Stimulated activated CD8-positive, alpha-beta memory T cell treated with anti-CD3 and anti-CD28 coated beads, Interleukin-15, amount 100 ng/mL, for 1 hour (primary cell): Measurements from ENCODE around the gene CCDC85C.

ENCODE experiments used
- DNase-seq: peaks from one replicate; pipeline ENCODE4 v3.0.0-alpha.2; 2020; ENCODE audit warnings: low read depth

CCDC85C gene

DNA sequence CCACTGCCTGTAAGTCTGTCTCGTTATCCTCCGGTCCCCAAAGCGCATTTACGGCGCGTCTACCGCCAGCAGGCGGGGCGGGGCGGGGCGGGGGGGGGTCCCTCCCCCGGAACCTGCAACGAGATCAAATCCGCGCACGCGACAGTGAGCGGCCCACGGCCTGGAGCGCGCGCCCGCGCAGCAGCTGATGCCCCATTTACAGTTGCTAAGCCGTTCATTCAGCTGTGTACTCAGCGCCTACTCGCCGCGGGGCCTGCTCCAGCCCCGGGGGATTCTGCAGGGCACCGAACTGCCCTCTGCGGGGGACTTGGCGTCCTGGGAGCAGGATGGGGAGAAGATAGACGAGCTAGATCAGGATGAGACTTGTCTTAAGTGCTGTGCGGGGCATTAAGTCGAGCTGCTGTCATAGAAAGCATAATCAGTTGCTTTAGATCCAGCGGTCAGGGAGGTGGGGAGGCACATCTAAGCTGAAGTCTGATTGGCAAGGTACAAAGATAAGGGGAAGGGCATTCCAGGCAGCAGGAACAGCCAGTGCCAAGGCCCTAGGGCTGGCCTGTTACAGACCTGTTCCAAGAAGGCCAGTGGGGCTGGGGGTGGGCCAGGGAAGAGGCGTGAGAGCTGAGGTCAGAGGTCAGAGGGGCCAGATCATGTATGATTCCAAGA is 1.4 kb upstream of the CCDC85C start:
- DNase-seq: peak; percentile 62

GRCh38 chr14:99604766-99605298 is 825 bp upstream of the CCDC85C start:
- DNase-seq: no peak

DNA sequence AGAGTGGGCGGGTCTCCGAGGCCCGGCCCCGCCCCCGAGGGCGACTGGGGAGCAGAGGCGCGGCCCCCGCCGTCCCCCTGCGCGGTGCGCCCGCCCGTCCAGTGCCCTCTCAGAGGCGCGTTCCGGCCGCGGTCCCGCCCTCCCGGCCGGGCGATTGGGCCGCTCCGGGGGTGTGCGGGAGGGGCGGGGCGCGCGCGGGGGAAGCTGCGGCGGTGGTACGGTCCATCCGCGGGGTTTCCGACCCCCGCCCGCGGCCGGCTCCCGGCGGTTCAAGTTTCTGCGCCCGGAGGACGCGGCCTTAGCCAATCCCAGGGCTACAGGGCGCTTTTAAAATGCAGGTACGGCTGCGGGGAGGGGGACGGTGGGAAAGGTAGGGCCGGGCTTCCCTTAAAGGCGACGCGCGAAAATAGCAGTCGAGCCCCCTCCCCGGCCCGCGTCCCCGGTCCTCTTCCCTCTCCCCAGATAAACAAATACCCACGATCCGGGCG is 315 bp upstream of the CCDC85C start:
- peak; percentile 79 for DNase-seq

DNA sequence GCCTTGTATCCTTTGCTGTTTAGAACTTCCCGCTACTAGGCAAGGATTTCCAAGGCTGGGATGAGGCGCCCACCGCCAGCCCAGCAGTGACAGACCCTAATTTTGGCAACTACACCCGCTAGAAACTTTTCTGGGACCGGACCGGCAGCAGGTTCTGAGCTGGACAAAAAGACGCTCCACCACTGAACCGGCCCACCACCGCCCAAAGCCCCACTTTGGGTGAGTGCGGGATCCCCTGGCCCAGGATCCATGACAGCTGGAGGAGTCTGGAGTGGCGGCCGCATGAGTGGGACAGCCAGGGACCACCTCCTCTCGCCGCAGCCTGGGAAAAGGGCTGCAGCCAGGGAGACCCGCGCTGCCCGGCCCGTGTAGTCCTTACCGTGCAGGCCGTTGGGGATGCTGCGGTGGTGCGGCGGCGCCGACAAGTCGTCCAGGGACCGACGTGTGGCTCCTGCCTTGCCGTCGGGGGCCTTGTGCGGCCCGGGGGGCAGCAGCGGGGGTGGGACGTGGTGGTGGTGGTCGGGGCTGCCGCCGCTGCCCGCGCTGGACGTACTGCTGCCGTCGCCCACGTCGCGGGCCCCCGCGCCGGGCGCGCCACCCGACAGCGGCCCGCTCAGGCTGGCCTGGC is 1.1 kb downstream of the CCDC85C start:
- DNase-seq: no peak

- no peak for DNase-seq
Observed at GRCh38 chr14:99602054-99602787, 1.8 kb downstream of the CCDC85C start.

GRCh38 chr14:99601361-99601831 is 2.6 kb downstream of the CCDC85C start:
- DNase-seq: no peak

DNA sequence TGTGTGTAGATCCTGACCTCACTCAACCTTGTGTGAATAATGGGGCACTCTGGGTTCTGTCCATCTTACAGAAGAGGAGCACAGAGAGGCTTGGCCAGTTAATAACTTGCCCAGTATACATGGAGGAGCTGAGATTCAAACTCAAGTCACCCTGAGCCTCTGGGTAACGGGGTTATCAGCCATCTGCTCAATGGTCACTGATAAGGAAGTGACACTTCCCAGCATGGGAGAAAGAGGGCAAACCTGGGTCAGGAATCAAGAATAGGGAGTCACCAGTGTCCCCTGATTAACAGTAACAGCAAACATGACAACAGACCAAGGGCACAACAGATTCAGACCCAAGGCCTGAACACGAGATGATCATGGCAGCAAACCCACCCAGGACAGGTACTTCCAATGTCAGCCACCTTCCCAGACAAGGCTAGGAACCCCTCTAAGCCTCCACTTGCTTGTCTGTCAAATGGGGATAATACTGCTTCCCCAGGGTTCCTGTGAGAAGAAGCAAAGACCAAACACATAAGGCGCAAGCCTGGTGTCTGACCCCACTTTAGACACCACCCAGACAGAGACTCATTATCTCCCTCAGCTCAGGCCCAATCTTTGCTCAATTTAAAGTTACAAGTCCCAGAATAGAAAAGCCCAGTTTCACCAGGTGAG is 3.6 kb downstream of the CCDC85C start:
- no peak for DNase-seq

- DNase-seq: no peak
Observed at GRCh38 chr14:99599393-99599792, 4.6 kb downstream of the CCDC85C start.

DNA sequence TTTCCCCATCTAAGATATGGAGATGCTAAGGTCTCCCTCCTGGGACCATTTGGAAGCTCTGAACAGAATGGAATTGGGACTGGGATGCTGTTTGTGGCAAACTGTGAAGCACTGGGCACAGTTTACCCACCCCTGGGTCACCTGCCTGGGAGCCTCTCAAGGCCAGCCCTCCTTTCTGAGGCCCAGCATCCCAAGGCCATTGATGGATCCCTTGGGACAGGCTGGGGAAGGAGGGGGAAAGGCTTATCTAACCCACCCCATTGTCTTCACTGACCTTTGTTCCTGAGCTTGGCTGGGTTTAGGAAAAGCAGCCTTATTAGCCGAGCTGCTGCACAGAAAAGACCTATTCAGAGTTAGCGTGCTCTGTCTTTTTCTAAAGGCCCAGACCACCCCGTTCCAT is 5.2 kb downstream of the CCDC85C start:
- no peak for DNase-seq

DNA sequence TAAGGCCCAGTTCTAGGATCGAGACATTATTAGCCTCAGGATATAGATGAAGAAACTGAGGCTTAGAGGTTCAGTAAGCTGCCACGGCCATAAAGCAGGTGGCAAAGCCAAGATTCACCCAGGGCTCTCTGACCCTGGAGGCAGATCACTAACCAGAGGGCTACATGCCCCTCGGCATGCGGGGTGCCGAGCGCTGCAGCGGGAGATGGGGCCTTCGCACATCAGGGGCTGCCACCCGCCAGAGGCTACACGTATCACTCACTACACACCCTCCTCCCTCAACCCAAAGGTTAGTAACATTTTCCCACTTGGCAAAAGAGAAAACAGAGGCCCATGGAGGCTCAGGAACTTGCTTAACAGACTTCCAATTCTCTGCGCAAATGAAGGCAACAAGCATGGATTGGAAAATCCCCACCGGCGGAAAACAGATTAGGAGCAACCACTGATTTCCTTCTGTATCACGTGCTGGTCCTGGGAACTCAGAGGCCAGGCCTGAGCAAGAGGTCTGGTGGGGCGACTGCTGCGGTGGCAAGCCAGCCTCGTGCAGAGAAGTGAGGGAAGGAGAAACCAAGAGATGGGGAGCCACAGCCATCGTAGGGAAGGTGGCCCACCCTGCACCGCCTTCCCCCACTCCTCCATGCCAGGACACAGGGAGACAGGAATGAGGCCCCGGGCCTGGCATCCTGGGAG is 6.0 kb downstream of the CCDC85C start:
- DNase-seq: no peak

DNA sequence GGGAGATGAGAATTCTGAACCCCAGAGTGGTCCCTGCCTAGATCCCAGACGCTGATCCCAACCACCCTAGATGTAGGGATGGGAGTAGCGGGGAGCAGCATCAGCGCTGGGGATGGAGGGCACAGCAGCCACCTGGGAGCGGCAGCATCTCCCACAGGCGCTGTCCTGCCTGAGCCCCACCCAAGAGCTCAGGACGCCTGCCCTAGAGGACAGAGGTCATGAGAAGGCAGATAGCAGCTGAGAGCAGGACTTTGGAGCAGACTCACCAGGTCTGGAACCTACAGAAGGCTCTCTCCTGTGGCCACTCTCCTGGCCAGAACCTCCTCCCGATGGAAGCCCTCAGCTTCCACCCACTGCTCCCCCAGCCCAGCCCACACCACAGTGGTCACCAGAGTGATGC is 7.2 kb downstream of the CCDC85C start:
- DNase-seq: no peak

DNA sequence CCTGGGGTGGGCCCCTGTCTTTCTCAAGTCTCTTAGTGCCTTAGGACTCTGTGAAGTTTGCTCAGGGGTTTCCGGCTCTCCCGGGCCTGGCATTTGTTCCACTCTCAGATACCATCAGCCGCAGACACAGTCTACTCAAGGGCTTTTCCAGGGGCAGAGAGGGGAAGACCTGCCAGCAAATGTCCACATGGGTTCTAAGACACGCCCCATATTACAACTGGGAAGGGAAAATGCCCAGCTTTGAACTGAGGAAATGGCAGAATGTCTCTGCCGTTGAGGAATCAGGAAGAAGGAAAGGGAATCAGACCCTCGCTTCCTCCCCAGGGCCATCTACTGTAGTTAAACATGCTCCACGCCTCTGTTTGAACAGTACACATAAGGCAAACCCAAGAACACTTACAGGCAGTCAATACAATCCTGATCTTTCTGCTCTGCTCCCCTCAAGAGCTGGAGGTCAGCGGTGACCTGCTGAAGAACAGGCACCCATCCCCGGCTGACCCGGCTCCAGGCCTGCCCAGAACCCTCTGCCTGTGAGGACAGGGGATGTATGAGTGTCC is 7.9 kb downstream of the CCDC85C start:
- no peak for DNase-seq

DNA sequence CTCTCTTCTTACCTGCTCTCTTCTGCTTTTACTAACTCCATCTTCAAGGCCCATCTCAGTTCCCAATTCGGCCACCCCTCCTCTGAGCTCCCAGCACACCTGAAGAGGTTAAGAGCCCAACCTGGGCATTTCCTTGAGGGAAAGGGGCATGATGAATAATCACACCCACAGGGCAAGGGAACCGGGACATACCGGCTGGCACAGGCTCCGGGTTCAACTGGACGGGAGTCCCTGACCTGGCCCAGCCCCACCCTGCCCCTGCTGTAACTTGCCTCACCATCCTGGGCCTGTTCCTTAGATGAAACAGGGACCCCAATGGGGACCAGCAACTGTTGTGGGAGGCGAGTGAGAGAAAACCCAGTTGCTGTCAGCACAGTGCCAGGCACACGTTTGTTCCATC is 8.5 kb downstream of the CCDC85C start:
- no peak for DNase-seq

GRCh38 chr14:99595034-99595433 is 9.0 kb downstream of the CCDC85C start:
- DNase-seq: no peak

GRCh38 chr14:99593971-99594841 is 9.8 kb downstream of the CCDC85C start:
- DNase-seq: no peak

GRCh38 chr14:99592933-99593753 is 10.9 kb downstream of the CCDC85C start:
- no peak for DNase-seq

GRCh38 chr14:99592394-99592793 is 11.6 kb downstream of the CCDC85C start:
- no peak for DNase-seq

GRCh38 chr14:99590746-99591555 is 13.1 kb downstream of the CCDC85C start:
- no peak for DNase-seq
